Measurements from ENCODE around the gene SRBD1. TPM values are rescaled to one million over a fixed set of nuclear protein-coding genes. Genes with fewer than 3 reads are reported as not detected.

SRBD1 gene
- total RNA-seq, 1 experiment from 2014 or later, result 17.3 TPM

DNA sequence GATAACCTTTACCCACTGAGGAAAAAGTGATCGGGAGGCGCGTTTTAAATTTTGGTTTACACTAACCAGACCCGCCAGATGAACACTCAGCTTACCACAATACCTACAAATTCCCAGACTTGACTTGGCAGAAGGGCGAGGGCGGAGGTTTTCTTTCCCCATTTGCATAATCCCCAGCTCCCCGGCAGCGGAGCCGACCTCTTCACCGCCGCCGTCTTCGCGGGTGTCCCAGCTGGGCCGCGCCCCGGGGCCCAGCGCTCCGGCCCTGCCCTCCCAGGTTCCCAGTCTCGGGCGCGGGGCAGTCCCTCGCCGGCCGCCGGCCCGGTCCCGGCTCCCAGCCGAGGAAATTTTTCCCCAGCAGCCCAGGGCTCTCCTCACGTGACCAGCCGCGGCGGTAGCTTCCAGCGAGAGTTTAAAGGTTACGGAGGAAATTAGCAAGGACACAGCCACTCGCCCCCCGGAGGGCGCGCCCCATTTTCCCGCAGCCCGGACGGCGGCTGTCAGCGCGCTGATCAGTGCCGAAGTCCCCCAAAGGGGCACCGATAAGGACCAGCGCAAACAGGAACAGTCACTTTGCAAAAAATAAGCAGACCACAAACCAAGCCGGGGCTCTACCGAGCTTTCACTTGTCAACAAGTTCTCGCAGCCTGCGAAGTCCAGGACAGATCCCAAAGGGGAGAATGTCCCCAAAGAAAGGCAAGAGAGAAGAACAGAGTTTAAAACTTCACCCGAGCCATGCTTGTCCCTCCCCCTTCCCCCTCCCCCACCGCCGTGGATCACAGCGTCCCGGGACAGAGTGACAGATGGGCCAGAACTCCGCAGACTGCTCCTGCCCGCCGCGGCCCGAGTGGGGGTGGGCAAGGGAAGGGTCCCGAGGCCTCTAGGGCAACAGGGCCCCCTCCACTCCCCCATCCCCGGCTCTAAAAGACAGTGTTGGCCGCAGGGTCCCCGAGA lies 39.1 kb upstream of the SRBD1 start:
- H3K9me3 Mint-ChIP-seq (ENCODE audit: unreplicated experiment), result no peaks in the 10 kb centered on the region
- peak overlapping the region; percentile 79 for H3K4me3 Mint-ChIP-seq (ENCODE audit: unreplicated experiment)
- H3K27me3 Mint-ChIP-seq (ENCODE audit: insufficient read depth, unreplicated experiment), result no peaks in the 10 kb centered on the region
- CTCF ChIA-PET, result interaction anchor here (0.6 to 3.2 kb wide), 16 partner anchors 38 to 342 kb away, joined by 3 to 26 read pairs (median 4); no protein-coding TSS in a partner anchor
- BruUV-seq (replicated peaks), result no TSS peak
- intact Hi-C loops (cut with micrococcal nuclease), result loop anchor here (5.0 kb wide), 2 partner anchors 37 to 172 kb away; no protein-coding TSS in a partner anchor
- H3K36me3 Mint-ChIP-seq (ENCODE audit: insufficient read depth, unreplicated experiment), result no peaks in the 10 kb centered on the region
- H3K4me1 Mint-ChIP-seq (ENCODE audit: insufficient read depth, unreplicated experiment), result peaks cover 16% of the 10 kb centered on the region
- POLR2A ChIA-PET, result interaction anchor here (0.6 to 4.3 kb wide), 29 partner anchors 9 to 664 kb away, joined by 3 to 24 read pairs (median 5); partner anchors contain the start of gene SRBD1
- peak; percentile 73 for DNase-seq (ENCODE audit: unreplicated experiment)
- peak overlapping the region; percentile 73 for H3K27ac Mint-ChIP-seq (ENCODE audit: low read depth, unreplicated experiment)
- TF ChIP-seq, protein P1, sequence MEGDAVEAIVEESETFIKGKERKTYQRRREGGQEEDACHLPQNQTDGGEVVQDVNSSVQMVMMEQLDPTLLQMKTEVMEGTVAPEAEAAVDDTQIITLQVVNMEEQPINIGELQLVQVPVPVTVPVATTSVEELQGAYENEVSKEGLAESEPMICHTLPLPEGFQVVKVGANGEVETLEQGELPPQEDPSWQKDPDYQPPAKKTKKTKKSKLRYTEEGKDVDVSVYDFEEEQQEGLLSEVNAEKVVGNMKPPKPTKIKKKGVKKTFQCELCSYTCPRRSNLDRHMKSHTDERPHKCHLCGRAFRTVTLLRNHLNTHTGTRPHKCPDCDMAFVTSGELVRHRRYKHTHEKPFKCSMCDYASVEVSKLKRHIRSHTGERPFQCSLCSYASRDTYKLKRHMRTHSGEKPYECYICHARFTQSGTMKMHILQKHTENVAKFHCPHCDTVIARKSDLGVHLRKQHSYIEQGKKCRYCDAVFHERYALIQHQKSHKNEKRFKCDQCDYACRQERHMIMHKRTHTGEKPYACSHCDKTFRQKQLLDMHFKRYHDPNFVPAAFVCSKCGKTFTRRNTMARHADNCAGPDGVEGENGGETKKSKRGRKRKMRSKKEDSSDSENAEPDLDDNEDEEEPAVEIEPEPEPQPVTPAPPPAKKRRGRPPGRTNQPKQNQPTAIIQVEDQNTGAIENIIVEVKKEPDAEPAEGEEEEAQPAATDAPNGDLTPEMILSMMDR (IDR thresholded peaks at IDR 0.05; ENCODE audit: unreplicated experiment), result no peak

- DNase-seq (ENCODE audit: unreplicated experiment), result no peak
- Mint-ChIP-seq H3K36me3 (ENCODE audit: insufficient read depth, unreplicated experiment) (no peaks in the 10 kb centered on the region), H3K4me1 (ENCODE audit: insufficient read depth, unreplicated experiment) (peaks cover 16% of the 10 kb centered on the region), H3K4me3 (ENCODE audit: unreplicated experiment) (peak overlapping the region; percentile 79), H3K9me3 (ENCODE audit: unreplicated experiment) (no peaks in the 10 kb centered on the region), H3K27me3 (ENCODE audit: insufficient read depth, unreplicated experiment) (no peaks in the 10 kb centered on the region), H3K27ac (ENCODE audit: low read depth, unreplicated experiment) (no peak overlapping the region)
- CTCF ChIA-PET, result interaction anchor here (0.6 to 3.2 kb wide), 11 partner anchors 39 to 343 kb away, joined by 3 to 26 read pairs (median 3); no protein-coding TSS in a partner anchor
- POLR2A ChIA-PET, result interaction anchor here (0.8 to 4.3 kb wide), 24 partner anchors 32 to 343 kb away, joined by 3 to 24 read pairs (median 6); partner anchors contain the start of gene SRBD1
- TF ChIP-seq, protein P1 (IDR thresholded peaks at IDR 0.05; ENCODE audit: unreplicated experiment), result no peak
- intact Hi-C loops (cut with micrococcal nuclease), result no loop called here
- BruUV-seq (replicated peaks), result TSS peak; percentile 34
Measured at GRCh38 chr2:45649462-45649857, 38.4 kb upstream of the SRBD1 start.

- DNase-seq (ENCODE audit: unreplicated experiment), result no peak
- H3K27ac Mint-ChIP-seq (ENCODE audit: low read depth, unreplicated experiment), result no peak overlapping the region
- no peaks in the 10 kb centered on the region for H3K27me3 Mint-ChIP-seq (ENCODE audit: insufficient read depth, unreplicated experiment)
- intact Hi-C loops (cut with micrococcal nuclease), result no loop called here
- H3K36me3 Mint-ChIP-seq (ENCODE audit: insufficient read depth, unreplicated experiment), result no peaks in the 10 kb centered on the region
- H3K4me3 Mint-ChIP-seq (ENCODE audit: unreplicated experiment), result no peak overlapping the region
- TF ChIP-seq, protein P1 (IDR thresholded peaks at IDR 0.05; ENCODE audit: unreplicated experiment), result no peak
- POLR2A ChIA-PET, result interaction anchor here (0.5 to 2.1 kb wide), 3 partner anchors 18 to 450 kb away, joined by 3 to 8 read pairs (median 4); no protein-coding TSS in a partner anchor
- H3K9me3 Mint-ChIP-seq (ENCODE audit: unreplicated experiment), result no peaks in the 10 kb centered on the region
- CTCF ChIA-PET, result no interaction called here
- H3K4me1 Mint-ChIP-seq (ENCODE audit: insufficient read depth, unreplicated experiment), result peaks cover 16% of the 10 kb centered on the region
- no TSS peak for BruUV-seq (replicated peaks)
Measured at GRCh38 chr2:45648636-45649035, 37.6 kb upstream of the SRBD1 start.

- Mint-ChIP-seq H3K27me3 (ENCODE audit: insufficient read depth, unreplicated experiment) (no peaks in the 10 kb centered on the region), H3K27ac (ENCODE audit: low read depth, unreplicated experiment) (no peak overlapping the region), H3K36me3 (ENCODE audit: insufficient read depth, unreplicated experiment) (no peaks in the 10 kb centered on the region), H3K4me1 (ENCODE audit: insufficient read depth, unreplicated experiment) (peaks cover 14% of the 10 kb centered on the region), H3K9me3 (ENCODE audit: unreplicated experiment) (no peaks in the 10 kb centered on the region), H3K4me3 (ENCODE audit: unreplicated experiment) (no peak overlapping the region)
- intact Hi-C loops (cut with micrococcal nuclease), result no loop called here
- TF ChIP-seq, protein P1 (IDR thresholded peaks at IDR 0.05; ENCODE audit: unreplicated experiment), result no peak
- BruUV-seq (replicated peaks), result no TSS peak
- DNase-seq (ENCODE audit: unreplicated experiment), result no peak
- CTCF ChIA-PET, result no interaction called here
- POLR2A ChIA-PET, result interaction anchor here (0.5 to 1.8 kb wide), 4 partner anchors 19 to 451 kb away, joined by 3 to 5 read pairs (median 4); no protein-coding TSS in a partner anchor
Measured at GRCh38 chr2:45647986-45648520, 37.0 kb upstream of the SRBD1 start.

All from MCF 10A (cell line).